Fibroblast of gingiva (primary cell): Measurements from ENCODE around the gene PADI3.

Source experiments
- DNase-seq: peaks from one replicate; pipeline ENCODE4 v3.0.0-alpha.2; 2011; ENCODE audit warnings: low read depth

PADI3 gene

DNA sequence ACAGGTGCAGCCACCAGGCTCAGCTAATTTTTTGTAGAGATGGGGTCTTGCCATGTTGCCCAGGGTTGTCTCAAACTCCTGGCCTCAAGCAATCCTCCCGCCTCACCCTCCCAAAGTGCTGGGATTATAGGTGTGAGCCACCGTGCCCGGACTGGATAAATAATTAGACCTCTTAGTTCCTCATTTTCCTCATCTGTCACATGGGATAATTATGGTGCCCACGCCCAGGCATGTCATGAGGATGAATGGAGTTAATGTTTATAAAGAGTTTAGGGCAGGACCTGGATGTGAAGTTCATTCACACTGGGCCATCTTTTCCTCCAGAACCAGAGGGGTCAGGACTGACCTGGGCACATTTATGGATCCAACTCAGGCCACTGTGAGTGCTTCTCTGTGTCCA is 23.7 kb downstream of the PADI3 start:
- DNase-seq: no peak

DNA sequence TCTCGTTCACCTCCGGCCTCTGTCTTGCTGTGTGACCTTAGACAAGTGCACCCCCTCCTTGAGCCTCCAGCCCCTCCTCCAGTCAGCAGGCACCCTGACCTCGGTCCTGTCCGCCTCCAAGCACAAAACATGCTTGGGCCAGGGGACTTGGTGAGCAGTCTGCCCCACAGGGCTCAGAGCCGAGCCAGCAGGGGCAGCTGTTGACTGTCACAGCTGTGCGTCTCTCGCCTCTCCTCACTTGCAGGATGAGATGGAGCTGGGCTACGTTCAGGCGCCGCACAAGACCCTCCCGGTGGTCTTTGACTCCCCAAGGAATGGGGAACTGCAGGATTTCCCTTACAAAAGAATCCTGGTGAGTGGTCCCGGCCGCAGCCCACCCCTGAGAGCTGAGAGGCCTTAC is 24.2 kb downstream of the PADI3 start:
- DNase-seq: no peak

GRCh38 chr1:17274186-17275170 is 25.6 kb downstream of the PADI3 start:
- no peak for DNase-seq

- peak; percentile 38 for DNase-seq
Measured at GRCh38 chr1:17276568-17276967, 27.7 kb downstream of the PADI3 start.

DNA sequence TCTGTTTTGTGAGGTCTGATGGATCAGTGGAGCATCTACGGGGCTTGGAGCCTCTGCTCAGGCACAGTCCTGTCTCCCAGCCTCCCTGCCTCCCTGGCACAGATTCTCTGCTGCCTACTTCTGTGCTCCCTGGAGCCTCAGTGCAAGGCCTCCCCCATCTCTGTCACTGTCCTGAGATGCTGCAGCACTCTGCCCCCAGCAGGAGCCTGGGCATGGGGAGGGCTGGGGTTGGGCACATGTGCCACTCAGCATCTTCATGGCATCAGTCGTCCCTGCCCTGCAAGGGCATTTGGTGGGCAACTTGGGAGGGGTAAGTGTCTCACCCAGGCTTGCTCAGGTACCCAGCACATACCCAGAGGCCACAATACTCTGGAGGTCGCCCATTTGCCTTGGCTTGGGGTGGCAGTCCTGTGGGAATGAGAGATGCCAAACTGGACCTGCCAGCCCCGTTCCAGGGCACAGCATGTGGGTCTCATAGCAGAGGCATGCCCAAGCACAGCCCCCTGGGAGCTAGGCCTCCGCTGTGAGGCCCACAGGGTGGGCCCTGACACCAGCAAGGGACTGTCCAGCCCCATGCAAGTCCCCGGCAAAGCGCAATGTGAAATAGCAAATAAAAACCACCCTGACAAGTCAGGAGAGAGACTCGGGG is 28.7 kb downstream of the PADI3 start:
- DNase-seq: no peak

- no peak for DNase-seq
Measured at GRCh38 chr1:17278996-17279830, 30.3 kb downstream of the PADI3 start.

- no peak for DNase-seq
Measured at GRCh38 chr1:17280436-17280835, 31.5 kb downstream of the PADI3 start.

- no peak for DNase-seq
Measured at GRCh38 chr1:17280894-17281293, 32.0 kb downstream of the PADI3 start.

DNA sequence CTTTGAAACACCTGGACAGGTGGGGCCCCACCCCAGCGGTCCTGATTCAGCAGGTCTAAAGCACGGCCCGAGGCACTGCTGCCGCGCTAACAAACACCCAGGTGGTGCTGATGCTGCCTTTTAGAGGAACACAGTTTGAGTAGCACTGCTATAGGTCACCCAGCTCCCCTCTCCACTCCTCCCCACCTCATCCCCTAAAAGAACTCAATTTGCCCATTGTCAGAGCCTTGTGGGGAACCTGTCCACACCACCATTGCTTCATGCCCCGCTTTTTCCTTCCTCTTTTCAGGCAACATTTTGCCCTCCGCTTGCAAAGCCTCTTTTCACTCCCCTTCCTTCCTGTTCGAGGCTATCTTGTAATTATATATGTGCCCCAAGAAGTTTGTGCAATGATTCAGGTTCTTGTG is 32.9 kb downstream of the PADI3 start:
- no peak for DNase-seq

DNA sequence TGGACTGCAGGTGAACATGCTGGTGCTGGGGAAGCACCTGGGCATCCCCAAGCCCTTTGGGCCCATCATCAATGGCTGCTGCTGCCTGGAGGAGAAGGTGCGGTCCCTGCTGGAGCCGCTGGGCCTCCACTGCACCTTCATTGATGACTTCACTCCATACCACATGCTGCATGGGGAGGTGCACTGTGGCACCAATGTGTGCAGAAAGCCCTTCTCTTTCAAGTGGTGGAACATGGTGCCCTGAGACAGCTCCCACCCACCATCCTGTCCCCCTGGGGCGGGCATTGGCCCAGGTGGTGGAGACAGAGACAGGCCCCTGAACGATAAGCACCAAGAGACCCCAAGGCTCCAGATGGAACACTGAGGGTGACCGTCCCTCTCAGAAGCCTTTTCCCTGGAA is 33.9 kb downstream of the PADI3 start:
- no peak for DNase-seq

GRCh38 chr1:17286646-17287045 is 37.7 kb downstream of the PADI3 start:
- DNase-seq: no peak

GRCh38 chr1:17287130-17287776 is 38.4 kb downstream of the PADI3 start:
- DNase-seq: peak; percentile 76

DNA sequence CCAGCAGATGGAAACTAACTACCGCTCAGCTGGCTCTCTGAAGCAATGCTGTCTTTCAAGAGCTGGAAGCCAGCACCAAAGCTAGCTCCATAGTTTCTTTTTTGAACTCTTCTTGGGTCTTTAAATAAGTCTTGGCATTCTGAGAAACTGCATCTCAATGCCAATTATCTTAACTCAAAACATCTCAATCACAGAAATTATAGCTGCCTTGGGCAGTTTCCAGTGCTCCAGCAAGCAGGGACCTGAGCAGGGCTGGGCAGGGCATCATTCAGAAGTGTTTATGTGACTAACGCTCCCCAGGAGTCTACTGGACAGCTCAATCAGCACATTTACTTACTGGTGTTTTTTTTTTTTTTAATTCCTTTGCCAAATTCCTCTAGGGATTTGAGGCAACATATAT is 40.8 kb downstream of the PADI3 start:
- DNase-seq: peak; percentile 84

DNA sequence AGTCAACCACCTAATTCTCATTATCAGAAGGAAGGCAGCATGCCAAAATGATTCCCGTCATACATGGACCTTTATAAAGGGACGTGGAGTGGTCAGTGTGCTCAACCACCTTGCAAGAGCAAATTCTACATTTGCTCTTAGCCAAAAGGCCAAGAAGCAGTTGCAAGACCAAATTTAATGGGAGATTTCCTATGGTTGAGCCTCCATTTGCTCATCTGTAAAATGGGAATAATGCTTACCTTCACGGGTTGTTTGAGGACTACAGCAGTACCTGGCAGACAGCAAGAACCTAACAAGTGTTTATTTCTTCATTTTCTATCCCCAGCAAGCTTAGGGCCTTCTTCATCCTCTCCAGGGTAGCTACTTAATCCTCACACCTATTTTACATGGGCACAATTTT is 41.7 kb downstream of the PADI3 start:
- no peak for DNase-seq

GRCh38 chr1:17292299-17293160 is 43.6 kb downstream of the PADI3 start:
- DNase-seq: no peak

GRCh38 chr1:17293681-17294425 is 45.0 kb downstream of the PADI3 start:
- DNase-seq: no peak

- DNase-seq: no peak
Measured at GRCh38 chr1:17295292-17295691, 46.4 kb downstream of the PADI3 start.

GRCh38 chr1:17296086-17296485 is 47.2 kb downstream of the PADI3 start:
- DNase-seq: no peak

- DNase-seq: no peak
Measured at GRCh38 chr1:17297991-17298390, 49.1 kb downstream of the PADI3 start.

DNA sequence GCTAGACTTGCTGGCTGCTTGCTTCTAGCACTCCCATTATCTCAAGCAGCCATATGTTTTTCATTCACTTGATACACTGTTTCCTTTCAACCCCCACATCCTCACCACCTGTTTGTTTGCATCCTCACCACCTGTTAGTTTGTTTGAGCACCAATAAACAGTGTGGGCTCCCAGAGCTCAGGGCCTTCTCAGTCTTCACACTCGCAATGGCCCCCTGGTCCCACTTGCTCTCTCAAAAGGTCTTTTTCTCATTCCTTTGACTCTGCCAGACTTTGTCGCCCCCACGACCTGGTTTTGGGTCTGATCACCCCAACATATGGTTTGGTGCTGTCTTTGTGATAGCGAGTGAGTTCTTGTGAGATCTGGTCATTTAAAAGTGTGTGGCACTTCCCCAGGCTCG is 52.9 kb downstream of the PADI3 start:
- no peak for DNase-seq
